Hepatocyte (in vitro differentiated cells): Measurements from ENCODE around the gene PKIB. TPM values are rescaled to one million over a fixed set of nuclear protein-coding genes. Genes with fewer than 3 reads are reported as not detected.
A peak's percentile ranks its signal among the peaks of the same experiment; 100 is the strongest.

Source experiments
- DNase-seq: peaks from one replicate; pipeline ENCODE4 v3.0.0-alpha.2; 2016; ENCODE audit warnings: low spot score
- H2AFZ ChIP-seq: fragments of 200-600 bp; sonication (generic); 2 replicates; pipeline ENCODE4 v1.6.0; 2016; ENCODE audit warnings: antibody characterized with exemption, mild to moderate bottlenecking
- H3K27ac ChIP-seq: fragments of 200-600 bp; sonication (generic); 2 replicates; pipeline ENCODE4 v1.5.1; 2016; ENCODE audit warnings: mild to moderate bottlenecking
- H3K27me3 ChIP-seq: fragments of 200-600 bp; sonication (generic); 2 replicates; pipeline ENCODE4 v1.6.1; 2016
- H3K36me3 ChIP-seq: fragments of 200-600 bp; sonication (generic); replicated peaks from 2 replicates; pipeline ENCODE4 v1.5.1; 2016; ENCODE audit warnings: low read depth; ENCODE audit not compliant: insufficient read depth
- H3K4me1 ChIP-seq: fragments of 200-600 bp; sonication (generic); 2 replicates; pipeline ENCODE4 v1.5.1; 2016; ENCODE audit warnings: mild to moderate bottlenecking, moderate library complexity; ENCODE audit not compliant: insufficient read depth
- H3K4me2 ChIP-seq: fragments of 200-600 bp; sonication (generic); 2 replicates; pipeline ENCODE4 v1.6.0; 2016
- H3K4me3 ChIP-seq: fragments of 200-600 bp; sonication (generic); 2 replicates; pipeline ENCODE4 v1.5.1; 2016; ENCODE audit warnings: mild to moderate bottlenecking
- H3K79me2 ChIP-seq: fragments of 200-600 bp; sonication (generic); 2 replicates; pipeline ENCODE4 v1.6.0; 2017; ENCODE audit warnings: mild to moderate bottlenecking
- H3K9me2 ChIP-seq: fragments of 200-600 bp; sonication (generic); replicated peaks from 2 replicates; pipeline ENCODE4 v1.6.0; 2017; ENCODE audit warnings: mild to moderate bottlenecking; ENCODE audit not compliant: insufficient read depth
- H3K9me3 ChIP-seq: fragments of 200-600 bp; sonication (generic); 2 replicates; pipeline ENCODE4 v1.5.1; 2016; ENCODE audit warnings: low read depth, mild to moderate bottlenecking
- H4K20me1 ChIP-seq: fragments of 200-600 bp; sonication (generic); 2 replicates; pipeline ENCODE4 v1.6.0; 2016; ENCODE audit warnings: mild to moderate bottlenecking; ENCODE audit not compliant: insufficient read depth, poor library complexity, severe bottlenecking
- CTCF ChIP-seq: fragments of 200-600 bp; sonication (generic); IDR thresholded peaks from 2 replicates; pipeline ENCODE4 v1.5.1; 2016; ENCODE audit warnings: antibody characterized with exemption, mild to moderate bottlenecking; ENCODE audit not compliant: poor library complexity
- EZH2 ChIP-seq: fragments of 200-600 bp; sonication (generic); IDR thresholded peaks from 2 replicates; pipeline ENCODE4 v1.6.1; 2016; ENCODE audit warnings: antibody characterized with exemption, mild to moderate bottlenecking, borderline replicate concordance
- EZH2phosphoT487 ChIP-seq: fragments of 200-600 bp; sonication (generic); IDR thresholded peaks from one replicate; pipeline ENCODE4 v1.6.1; 2018; ENCODE audit warnings: antibody characterized with exemption, mild to moderate bottlenecking, low read depth, moderate library complexity; ENCODE audit not compliant: unreplicated experiment, severe bottlenecking
- WGBS: methylation state at CpG from one replicate; pipeline ENCODE4 v1.1.6; 2016; ENCODE audit warnings: low lambda C conversion rate; ENCODE audit errors: missing lambda C conversion rate; 5-methylcytosine and 5-hydroxymethylcytosine counted together
- polyA plus RNA-seq: library from polyadenylated mRNA; unstranded; fragments of >200 nt; fragmentation: Nextera tagmentation; extraction: Ambion mirVana; gene quantifications from 2 replicates; pipeline ENCODE4 v1.2.1, GENCODE V29; 2016
- total RNA-seq: library from RNA; depleted of rRNA; stranded (reverse); fragments of >200 nt; gene quantifications from 2 replicates; pipeline ENCODE4 v1.2.3, GENCODE V29; 2014

The PKIB gene
- total and polyA plus RNA-seq, 2 experiments from 2014 or later = 73.8 to 144 TPM

- Histone ChIP-seq H4K20me1 (no peaks in the 10 kb centered on the region), H3K9me3 (no peaks in the 10 kb centered on the region), H2AFZ (no peak overlapping the region), H3K36me3 (no peaks in the 10 kb centered on the region), H3K4me1 (no peaks in the 10 kb centered on the region), H3K9me2 (no peaks in the 10 kb centered on the region), H3K27ac (no peak overlapping the region), H3K27me3 (no peaks in the 10 kb centered on the region), H3K4me3 (no peak overlapping the region), H3K79me2 (no peaks in the 10 kb centered on the region), H3K4me2 (no peak overlapping the region)
- DNase-seq = no peak
- WGBS = 90% methylated on average over 4 of the region's 4 CpGs
- TF ChIP-seq CTCF (no peak), EZH2phosphoT487 (no peak), EZH2 (no peak)
These were observed 123.1 kb downstream of the PKIB start for GRCh38 chr6:122733259-122733658.

GRCh38 chr6:122734529-122735395 lies 124.6 kb downstream of the PKIB start:
- H3K4me2 ChIP-seq = peak overlapping the region; percentile 46
- H3K9me2 ChIP-seq = no peaks in the 10 kb centered on the region
- WGBS = 58% methylated on average over 10 of the region's 10 CpGs
- no peak for TF ChIP-seq EZH2phosphoT487
- TF ChIP-seq EZH2 = no peak
- TF ChIP-seq CTCF = no peak
- H3K9me3 ChIP-seq = no peaks in the 10 kb centered on the region
- H3K27ac ChIP-seq = peak overlapping the region; percentile 50
- H4K20me1 ChIP-seq = no peaks in the 10 kb centered on the region
- H3K4me3 ChIP-seq = no peak overlapping the region
- no peak for DNase-seq
- H3K27me3 ChIP-seq = no peaks in the 10 kb centered on the region
- H2AFZ ChIP-seq = peak overlapping the region; percentile 50
- H3K36me3 ChIP-seq = no peaks in the 10 kb centered on the region
- no peaks in the 10 kb centered on the region for H3K79me2 ChIP-seq
- H3K4me1 ChIP-seq = no peaks in the 10 kb centered on the region

DNA sequence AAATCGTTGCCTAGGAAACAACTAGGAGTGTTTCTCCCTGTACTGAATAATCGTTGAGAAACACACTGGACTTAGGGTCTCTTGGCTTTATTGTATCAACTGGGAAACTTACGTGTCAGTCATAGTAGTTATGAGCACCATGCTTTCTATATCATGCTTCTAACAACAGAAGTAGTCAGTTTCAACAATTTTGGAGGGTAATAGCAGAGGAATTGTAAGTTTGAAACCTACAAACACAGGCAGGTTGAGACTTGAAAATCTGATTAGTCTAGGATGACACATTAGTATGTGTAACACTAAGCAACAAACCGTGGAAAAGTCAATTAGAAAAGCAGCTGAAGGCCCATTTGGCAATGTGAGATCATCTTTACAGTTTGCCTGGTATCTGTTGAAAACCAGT lies 125.4 kb downstream of the PKIB start:
- Histone ChIP-seq H3K4me3 (no peak overlapping the region), H3K27ac (peak overlapping the region; percentile 50), H3K79me2 (no peaks in the 10 kb centered on the region), H3K4me1 (no peaks in the 10 kb centered on the region), H3K9me2 (no peaks in the 10 kb centered on the region), H3K9me3 (no peaks in the 10 kb centered on the region), H3K4me2 (no peak overlapping the region), H3K36me3 (no peaks in the 10 kb centered on the region), H2AFZ (peak overlapping the region; percentile 50), H4K20me1 (no peaks in the 10 kb centered on the region), H3K27me3 (no peaks in the 10 kb centered on the region)
- DNase-seq = no peak
- TF ChIP-seq EZH2phosphoT487 (no peak), EZH2 (no peak), CTCF (no peak)
- 77% methylated on average over 4 of the region's 4 CpGs for WGBS
